Measurements from ENCODE around the gene NADK. TPM values are rescaled to one million over a fixed set of nuclear protein-coding genes. Genes with fewer than 3 reads are reported as not detected.
"Not testable (repeated sequence)": the region's sequence is repeated elsewhere in the genome, so short reads cannot be mapped to it uniquely, and the experiment has no call there.

Gene NADK
- polyA plus RNA-seq, 1 experiment, result 37.8 TPM

- CTCF ChIA-PET, result no interaction called here
- POLR2A ChIA-PET, result no interaction called here
Observed at GRCh38 chr1:1732381-1732780, 45.9 kb downstream of the NADK start.

GRCh38 chr1:1730870-1731269, 47.4 kb downstream of the NADK start:
- CTCF ChIA-PET, result no interaction called here
- no peak for DNase-seq (ENCODE audit: low read depth, low spot score)
- no peaks in the 10 kb centered on the region for H3K27me3 ChIP-seq (ENCODE audit: control insufficient read depth, insufficient read depth, low read length)
- no peak overlapping the region for H3K4me3 ChIP-seq (ENCODE audit: low read depth, low read length)
- POLR2A ChIA-PET, result no interaction called here
- no peak overlapping the region for H3K27ac ChIP-seq (ENCODE audit: low read depth, low read length)
- no peaks in the 10 kb centered on the region for H3K9me3 ChIP-seq (ENCODE audit: control insufficient read depth, insufficient read depth, low read length)
- TF ChIP-seq CTCF (IDR thresholded peaks at IDR 0.05; ENCODE audit: low read depth, low read length), result no peak

More at GRCh38 chr1:1732381-1732780, 45.9 kb downstream of the NADK start:
- no peak overlapping the region for H3K4me3 ChIP-seq (ENCODE audit: low read depth, low read length)
- TF ChIP-seq CTCF (IDR thresholded peaks at IDR 0.05; ENCODE audit: low read depth, low read length), result no peak
- no peaks in the 10 kb centered on the region for H3K9me3 ChIP-seq (ENCODE audit: control insufficient read depth, insufficient read depth, low read length)
- no peaks in the 10 kb centered on the region for H3K27me3 ChIP-seq (ENCODE audit: control insufficient read depth, insufficient read depth, low read length)
- DNase-seq (ENCODE audit: low read depth, low spot score), result no peak
- H3K27ac ChIP-seq (ENCODE audit: low read depth, low read length), result no peak overlapping the region

- POLR2A ChIA-PET; H3K27ac ChIP-seq (ENCODE audit: low read depth, low read length); H3K27me3 ChIP-seq (ENCODE audit: control insufficient read depth, insufficient read depth, low read length); H3K9me3 ChIP-seq (ENCODE audit: control insufficient read depth, insufficient read depth, low read length); H3K4me3 ChIP-seq (ENCODE audit: low read depth, low read length); CTCF ChIA-PET; DNase-seq (ENCODE audit: low read depth, low spot score): not testable (repeated sequence)
Observed at GRCh38 chr1:1730230-1730629, 48.0 kb downstream of the NADK start.

GRCh38 chr1:1729116-1729816, 49.0 kb downstream of the NADK start:
- H3K27me3 ChIP-seq (ENCODE audit: control insufficient read depth, insufficient read depth, low read length); POLR2A ChIA-PET; CTCF ChIA-PET; H3K4me3 ChIP-seq (ENCODE audit: low read depth, low read length); H3K9me3 ChIP-seq (ENCODE audit: control insufficient read depth, insufficient read depth, low read length); DNase-seq (ENCODE audit: low read depth, low spot score): not testable (repeated sequence)
- peak overlapping the region; percentile 75 for H3K27ac ChIP-seq (ENCODE audit: low read depth, low read length)

GRCh38 chr1:1728308-1729005, 49.8 kb downstream of the NADK start:
- H3K27me3 ChIP-seq (ENCODE audit: control insufficient read depth, insufficient read depth, low read length); POLR2A ChIA-PET; H3K9me3 ChIP-seq (ENCODE audit: control insufficient read depth, insufficient read depth, low read length); CTCF ChIA-PET; H3K4me3 ChIP-seq (ENCODE audit: low read depth, low read length): not testable (repeated sequence)
- H3K27ac ChIP-seq (ENCODE audit: low read depth, low read length), result peak overlapping the region; percentile 75
- DNase-seq (ENCODE audit: low read depth, low spot score), result peak; percentile 21

GRCh38 chr1:1727131-1727651, 51.1 kb downstream of the NADK start:
- DNase-seq (ENCODE audit: low read depth, low spot score); CTCF ChIA-PET; H3K9me3 ChIP-seq (ENCODE audit: control insufficient read depth, insufficient read depth, low read length); H3K4me3 ChIP-seq (ENCODE audit: low read depth, low read length); H3K27ac ChIP-seq (ENCODE audit: low read depth, low read length); H3K27me3 ChIP-seq (ENCODE audit: control insufficient read depth, insufficient read depth, low read length); POLR2A ChIA-PET: not testable (repeated sequence)

GRCh38 chr1:1726088-1726487, 52.2 kb downstream of the NADK start:
- POLR2A ChIA-PET, result interaction anchor here (0.6 kb wide), 1 partner anchor 65 kb away, joined by 5 read pairs; no protein-coding TSS in a partner anchor
- H3K4me3 ChIP-seq (ENCODE audit: low read depth, low read length); DNase-seq (ENCODE audit: low read depth, low spot score); H3K9me3 ChIP-seq (ENCODE audit: control insufficient read depth, insufficient read depth, low read length); H3K27me3 ChIP-seq (ENCODE audit: control insufficient read depth, insufficient read depth, low read length); CTCF ChIA-PET; H3K27ac ChIP-seq (ENCODE audit: low read depth, low read length): not testable (repeated sequence)

Measured in AG04450 (cell line).